NCI-H1694 treated with DMSO at 0.1 percent for 48 hours (cell line): ENCODE measurements around the gene ERLEC1.
A peak's percentile ranks its signal among the peaks of the same experiment; 100 is the strongest.
"Not testable (repeated sequence)": the region's sequence is repeated elsewhere in the genome, so short reads cannot be mapped to it uniquely, and the experiment has no call there.

Experiments
- DNase-seq: peaks from one replicate; lab custom pipeline; 2025; lab: John Stamatoyannopoulos, UW

ERLEC1 gene

DNA sequence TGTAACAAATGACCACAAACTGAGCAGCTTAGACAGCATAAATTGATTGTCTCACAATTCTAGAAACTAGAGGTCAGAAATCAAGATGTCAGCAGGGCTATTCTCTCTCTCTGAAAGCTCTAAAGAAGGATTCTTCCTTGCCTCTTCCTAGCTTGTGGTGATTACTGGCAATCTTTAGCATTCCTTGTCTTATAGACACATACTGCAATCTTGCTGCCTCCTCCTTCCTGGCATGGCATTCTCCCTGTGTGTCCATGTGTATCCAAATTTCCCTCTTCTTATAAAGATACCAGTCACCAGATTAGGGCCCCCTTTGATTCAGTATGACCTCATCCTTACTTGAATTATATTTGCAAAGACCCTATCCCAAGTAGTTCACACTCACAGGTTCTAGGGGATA, 2.4 kb upstream of the ERLEC1 start:
- DNase-seq = no peak

DNA sequence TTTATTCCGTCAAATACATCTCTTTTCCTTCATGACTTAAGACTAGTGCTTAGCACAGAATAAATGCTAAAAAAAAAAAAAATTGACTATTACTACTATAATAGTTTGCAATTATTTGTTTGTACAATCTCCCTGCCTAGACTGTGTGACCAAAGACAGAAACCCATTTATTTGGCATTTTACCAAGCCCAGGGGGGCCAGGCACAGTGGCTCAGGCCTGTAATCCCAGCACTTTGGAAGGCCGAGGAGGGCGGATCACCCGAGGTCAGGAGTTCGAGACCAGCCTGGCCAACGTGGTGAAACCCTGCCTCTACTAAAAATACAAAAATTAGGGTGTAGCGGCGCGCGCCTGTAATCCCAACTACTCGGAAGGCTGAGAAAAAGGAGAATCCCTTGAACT, 1.5 kb upstream of the ERLEC1 start:
- DNase-seq = no peak

DNA sequence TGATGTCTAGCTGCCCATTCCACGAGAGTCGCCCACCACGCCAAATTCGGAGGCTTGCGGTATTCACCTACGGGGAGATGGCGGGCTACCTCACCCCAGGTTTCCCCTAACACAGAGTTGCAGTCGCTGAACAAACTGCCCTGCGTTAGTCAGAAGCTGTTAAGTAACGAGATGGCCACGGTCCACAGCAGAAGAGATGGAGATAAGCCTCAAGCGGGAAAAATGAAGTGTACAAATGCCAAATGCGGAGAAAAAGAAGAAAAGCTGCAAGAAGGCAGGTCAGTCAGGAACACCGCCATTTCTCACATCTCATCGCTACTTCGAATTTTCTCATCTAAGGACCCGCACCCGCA, 516 bp upstream of the ERLEC1 start:
- DNase-seq = peak; percentile 43

DNA sequence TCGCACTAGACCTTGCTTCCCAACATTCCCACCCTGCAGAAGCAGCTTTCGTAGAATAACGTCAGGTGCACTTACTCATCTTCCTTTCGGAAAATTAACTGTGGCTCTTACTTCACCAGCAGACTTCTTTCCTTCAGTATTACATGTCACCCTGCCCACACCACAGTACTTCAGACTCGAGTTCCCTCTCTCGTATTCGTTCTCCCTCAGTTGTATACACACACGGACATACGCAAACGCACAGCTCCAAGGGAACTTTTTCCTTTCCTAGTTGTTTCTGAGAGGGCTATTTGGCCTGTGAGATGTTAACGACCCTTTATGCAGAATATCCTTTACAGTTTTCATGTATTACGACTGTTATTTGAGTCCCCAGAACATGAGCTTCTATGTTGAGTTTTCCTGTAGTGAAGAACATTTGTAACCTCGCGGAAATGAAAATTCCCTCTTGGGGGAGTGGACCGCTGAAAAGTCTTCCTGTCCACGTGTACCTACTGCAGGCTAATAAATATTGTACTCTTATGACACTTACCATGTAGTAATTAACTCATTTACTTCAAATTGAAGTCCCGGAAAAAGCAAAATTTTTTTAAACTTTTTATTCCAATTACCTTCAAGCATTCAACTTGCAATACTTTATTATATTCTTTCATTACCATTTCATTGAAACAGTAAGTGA, 908 bp downstream of the ERLEC1 start:
- DNase-seq = no peak

DNA sequence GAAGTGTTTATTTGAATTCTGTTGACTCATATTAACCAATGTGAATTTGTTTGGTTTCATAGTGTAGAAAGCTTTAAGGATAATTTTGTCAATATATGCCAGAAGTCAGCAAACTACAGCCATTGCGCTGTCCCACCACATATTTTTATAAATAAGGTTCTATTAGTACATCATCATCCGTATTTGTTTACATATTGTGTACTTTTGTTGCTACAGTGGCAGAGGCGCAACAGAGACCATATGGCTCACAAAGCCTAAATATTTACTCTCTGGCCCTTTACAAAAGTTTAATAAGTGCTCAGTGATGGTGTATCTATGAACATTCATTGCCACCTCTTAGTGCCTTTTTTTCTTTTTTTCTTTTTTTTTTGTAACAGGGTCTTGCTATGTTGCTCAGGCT, 6.4 kb downstream of the ERLEC1 start:
- no peak for DNase-seq

DNA sequence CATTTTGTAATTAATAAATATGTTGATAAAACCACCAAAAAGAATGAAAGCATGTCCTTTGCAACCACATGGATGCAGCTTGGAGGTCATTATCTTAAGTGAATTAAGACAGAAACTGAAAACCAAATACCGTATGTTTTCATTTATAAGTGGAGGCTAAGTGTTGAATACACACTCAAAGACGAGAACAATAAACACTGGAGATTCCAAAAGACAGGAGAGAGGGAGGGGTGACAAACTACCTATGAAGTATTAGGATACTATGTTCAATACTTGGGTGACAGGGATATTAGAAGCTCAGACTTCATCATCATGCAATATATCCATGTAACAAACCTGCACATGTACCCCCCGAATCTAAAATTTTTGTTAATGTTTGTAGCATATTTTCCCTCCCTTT, 7.0 kb downstream of the ERLEC1 start:
- DNase-seq = no peak

DNA sequence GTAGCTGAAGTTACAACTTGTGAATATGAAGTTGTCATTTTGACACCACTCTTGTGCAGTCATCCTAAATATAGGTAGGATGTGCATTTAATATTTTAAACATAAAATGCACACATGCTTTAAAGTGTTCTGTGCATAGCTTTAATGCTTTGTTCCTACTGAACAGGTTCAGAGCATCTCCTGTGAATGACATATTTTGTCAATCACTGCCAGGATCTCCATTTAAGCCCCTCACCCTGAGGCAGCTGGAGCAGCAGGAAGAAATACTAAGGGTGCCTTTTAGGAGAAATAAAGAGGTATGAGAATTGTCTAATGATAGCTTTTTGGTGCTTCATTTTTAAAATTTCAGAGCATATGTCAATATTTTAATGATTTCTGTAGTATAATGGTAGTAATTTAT, 14.7 kb downstream of the ERLEC1 start:
- DNase-seq = no peak

DNA sequence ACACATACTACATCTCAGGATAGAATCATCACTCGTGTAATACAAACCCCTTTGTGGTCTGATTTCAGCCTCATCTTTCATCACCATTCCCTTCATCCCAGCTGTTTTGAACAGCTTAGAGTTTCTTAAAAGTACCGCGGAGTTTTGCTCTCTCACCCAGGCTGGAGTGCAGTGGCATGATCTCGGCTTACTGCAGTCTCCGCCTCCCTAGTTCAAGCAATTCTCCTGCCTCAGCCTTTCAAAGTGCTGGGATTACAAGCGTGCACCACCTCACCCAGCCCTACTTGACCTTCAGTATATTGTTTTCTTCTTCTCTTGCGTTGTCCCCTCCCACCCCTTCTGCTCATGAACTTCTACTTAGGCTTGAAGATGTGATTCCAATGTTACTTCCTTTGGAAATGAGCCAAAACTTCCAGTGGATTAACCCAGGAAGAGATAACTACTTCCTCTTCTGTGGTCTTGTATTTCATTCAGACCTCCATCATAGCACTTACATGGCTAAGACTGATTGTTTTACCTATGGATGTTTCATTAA, 15.8 kb downstream of the ERLEC1 start:
- no peak for DNase-seq

DNA sequence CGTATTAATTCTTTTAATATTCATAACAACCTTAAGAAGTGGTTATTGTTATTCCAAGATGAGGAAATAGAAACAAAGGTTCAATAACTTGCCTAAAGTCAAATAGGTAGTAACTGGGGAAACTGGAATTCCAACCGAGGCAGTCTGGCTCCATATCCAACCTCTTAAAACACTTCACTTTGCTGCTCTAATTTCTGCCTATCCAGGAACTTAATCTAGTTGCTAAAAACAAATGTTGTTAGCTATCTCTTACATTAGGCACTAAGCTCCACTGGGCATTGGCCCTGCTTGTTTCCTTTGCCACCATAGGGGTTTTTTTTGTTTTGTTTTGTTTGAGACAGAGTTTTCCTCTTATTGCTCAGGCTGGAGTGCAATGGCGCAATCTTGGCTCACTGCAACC, 24.8 kb downstream of the ERLEC1 start:
- no peak for DNase-seq

DNA sequence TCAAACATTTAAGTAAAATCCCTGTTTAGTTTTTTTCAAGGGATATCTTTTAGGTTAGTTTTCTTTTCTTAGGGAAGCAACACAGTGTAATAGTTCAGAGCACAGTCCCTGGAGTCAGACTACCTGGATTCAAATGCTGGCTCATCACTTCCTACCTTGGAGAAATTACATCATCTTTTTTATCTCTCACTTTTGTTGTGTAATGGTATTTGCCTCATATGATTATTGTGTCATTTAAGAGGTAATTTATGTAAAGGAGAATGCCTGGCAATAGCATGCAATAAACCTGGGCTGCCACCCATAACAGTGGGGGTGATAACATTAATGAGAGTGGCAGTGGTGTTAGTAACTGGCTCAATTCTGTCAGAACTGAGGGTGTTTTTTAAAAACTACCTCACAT, 26.3 kb downstream of the ERLEC1 start:
- no peak for DNase-seq

DNA sequence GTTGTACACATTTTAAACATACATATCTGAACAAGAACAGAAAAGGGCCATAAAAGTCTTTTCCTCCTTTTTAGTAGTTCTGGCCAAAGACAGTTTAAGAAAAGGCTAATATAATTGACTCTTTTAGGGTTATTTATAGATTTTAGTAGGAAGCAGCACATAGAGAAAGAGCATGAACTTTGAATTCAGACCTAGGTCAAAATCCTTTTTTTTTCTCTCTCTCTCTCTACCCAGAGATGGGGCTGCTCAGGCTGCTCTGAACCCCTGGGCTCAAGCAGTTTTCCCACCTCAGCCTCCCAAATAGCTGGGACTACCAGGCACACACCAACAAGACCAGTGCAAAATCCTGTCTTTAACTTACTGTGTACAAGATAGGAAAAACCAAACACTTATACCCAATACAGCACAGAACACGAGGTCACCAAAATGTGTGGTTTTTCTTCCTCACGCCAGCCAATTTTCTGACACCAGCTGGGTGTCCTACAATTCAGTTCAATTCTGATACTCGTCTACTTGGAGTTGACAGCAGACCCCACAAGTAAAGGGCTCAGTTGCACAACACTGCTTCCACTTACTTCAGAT, 32.1 kb downstream of the ERLEC1 start:
- no peak for DNase-seq

DNA sequence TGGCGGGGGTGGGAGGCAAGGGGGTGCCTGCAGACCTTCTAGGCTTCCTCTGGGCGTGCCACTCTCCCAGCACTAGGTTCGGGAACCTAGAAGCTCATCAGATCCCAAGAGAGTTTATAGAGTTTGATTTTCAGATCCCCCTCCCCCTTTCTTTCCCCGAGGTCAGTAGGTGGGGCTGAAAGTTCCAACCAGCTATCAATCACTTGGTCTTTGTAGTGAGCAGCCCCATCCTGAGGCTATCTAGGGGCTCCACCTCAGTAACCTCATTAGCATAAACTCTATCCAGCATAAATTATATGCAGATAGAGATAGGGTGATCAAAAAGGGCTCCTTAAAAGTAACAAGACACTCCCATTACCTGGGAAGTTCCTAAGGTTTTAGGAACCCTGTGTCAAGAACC, 32.8 kb downstream of the ERLEC1 start:
- no peak for DNase-seq

DNA sequence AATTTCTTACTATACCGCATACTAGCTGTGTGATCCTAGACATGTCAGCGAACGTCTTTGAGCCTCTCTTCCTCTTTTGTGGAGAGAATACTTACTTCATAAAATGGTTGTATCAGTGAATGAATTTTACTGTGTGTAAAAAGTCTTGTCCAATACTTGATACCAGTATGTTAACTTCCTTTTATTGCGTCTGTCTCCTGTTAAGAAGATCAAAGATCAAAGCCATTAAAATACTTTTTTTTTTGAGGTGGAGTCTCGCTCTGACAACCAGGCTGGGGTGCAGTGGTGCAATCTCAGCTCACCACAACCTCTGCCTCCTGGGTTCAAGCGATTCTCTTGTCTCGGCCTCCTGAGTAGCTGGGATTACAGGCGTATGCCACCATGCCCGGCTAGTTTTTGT, 33.2 kb downstream of the ERLEC1 start:
- no peak for DNase-seq

DNA sequence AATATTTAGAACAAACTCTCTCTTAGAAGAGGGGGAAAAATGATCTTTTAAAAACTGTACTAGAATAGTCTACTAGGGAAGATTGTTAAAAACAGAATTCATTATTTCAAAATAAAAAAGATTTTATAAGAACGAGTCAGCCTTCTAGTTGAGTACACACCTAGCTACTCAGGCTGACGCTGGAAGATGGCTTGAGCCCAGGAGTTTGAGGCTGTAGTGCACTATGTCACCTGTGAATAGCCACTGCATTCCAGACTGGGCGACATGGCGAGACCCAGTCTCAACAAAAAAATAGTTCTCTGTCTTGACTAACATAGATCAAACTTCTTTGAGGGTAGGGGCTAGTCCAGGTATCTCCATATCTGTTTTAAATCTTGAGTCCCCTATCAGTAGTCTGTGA, 33.9 kb downstream of the ERLEC1 start:
- no peak for DNase-seq

DNA sequence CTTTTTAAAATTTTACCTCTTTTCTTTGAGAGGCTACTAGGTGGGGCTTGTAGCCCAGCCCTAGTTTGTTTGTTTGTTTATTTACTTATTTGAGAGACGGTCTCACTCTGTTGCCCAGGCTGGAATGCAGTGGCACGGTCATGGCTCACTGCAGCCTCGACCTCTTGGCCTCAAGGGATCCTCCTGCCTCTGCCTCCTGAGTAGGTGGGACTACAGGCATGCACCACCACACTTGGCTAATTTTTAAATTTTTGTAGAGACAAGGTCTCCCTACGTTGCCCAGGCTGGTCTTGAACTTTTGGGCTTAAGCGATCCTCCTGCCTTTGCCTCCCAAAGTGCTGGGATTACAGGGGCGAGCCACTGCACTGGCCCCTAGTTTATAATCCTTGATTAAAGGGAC, 35.0 kb downstream of the ERLEC1 start:
- DNase-seq = no peak

DNA sequence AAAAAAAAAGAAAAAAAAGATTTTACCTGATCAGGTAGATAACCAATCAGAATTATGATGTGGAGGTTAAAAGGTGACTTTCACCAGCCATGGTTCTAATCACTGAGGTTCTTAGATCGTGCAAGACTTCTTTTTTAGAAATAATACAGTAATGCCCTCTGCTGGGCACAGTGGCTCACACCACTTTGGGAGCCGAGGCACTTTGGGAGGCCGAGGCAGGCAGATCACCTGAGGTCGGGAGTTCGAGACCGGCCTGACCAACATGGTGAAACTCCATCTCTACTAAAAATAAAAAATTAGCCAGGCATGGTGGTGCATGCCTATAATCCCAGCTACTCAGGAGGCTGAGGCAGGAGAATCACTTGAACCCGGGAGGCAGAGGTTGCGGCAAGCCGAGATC, 36.8 kb downstream of the ERLEC1 start:
- DNase-seq = not testable (repeated sequence)

DNA sequence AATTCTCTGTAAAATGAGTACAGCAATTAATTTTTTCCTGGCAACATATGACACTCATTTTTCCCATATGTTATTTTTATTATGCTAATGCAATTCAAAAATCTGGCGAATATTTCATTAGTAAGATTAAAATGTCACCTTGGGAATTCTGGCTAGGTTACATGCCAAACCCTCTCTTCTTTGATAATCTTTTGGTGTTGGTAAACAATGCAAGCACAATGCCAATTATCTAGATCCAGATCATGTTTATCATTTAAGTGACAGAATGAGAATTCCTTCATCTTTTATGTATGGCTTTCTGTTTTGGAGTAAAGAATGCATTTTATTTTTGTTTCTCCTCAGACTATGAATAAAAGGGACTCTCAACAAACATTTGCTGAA, 39.2 kb downstream of the ERLEC1 start:
- no peak for DNase-seq

DNA sequence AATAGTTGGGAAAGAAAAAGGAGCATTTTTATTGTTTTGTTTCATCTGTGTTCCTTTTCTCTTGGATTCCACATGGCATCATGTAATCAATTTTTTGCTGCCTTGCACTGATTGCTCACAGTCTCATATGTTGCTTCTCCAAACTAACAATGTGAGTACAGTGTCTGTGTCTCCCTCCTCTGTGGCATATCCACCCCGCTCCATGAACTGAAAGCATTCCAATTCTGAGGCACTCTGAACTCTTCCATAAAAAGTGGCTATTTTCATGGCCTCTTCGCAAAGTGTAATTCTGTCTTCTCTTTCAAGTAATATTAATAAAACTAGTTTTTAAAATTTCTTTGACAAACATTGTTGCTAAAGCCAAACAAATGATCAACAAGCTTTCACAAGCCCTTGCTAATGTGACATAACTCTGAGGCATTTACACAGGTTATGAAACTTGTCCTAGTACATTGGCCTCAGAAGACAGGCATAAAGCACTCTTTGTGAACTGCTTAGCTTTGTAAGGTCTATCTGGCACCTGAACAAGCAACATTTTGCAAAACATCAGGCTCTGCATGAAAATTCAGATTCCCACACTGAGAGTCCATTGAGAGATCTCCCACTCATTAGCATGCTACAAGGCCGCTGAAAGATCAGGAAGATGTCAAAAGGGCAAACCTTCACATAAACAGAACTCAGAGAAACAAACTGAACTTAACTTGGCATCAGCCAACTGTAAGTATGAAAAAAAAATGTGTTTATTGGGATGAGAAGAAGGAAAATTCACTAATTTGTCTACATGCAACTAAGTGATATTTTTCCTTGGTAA, 39.9 kb downstream of the ERLEC1 start:
- DNase-seq = no peak

DNA sequence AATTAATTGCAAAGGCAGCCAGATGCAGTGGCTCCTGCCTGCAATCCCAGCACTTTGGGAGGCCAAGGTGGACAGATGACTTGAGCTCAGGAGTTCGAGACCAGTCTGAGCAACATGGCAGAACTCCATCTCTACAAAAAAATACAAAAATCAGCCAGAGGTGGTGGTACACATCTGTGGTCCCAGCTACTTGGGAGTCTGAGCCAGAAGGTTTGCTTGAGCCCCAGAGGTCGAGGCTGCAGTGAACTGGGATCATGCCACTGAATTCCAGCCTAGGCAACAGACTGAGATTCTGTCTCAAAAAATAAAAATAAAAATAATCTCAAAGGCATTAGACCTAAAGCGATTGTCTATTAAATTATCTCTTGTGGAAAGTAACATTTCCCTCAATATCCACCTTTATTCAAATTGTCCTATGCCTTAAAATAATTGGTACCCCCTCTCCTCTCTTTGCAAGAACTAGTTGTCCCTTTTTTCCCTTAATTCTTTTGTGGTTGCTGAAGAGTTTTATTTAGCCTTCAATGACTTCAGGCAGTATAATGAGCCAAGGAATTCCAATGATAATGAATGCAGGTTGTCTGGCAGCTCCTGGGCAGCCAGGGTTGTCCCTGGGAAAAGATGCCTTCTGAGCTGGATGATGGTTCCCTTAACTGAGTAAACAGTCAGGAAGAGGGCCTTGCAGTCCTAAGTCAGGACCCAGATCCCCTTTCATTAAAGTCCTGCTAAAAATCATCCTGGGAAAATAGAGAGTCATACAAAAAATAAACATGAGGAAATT, 40.7 kb downstream of the ERLEC1 start:
- no peak for DNase-seq

DNA sequence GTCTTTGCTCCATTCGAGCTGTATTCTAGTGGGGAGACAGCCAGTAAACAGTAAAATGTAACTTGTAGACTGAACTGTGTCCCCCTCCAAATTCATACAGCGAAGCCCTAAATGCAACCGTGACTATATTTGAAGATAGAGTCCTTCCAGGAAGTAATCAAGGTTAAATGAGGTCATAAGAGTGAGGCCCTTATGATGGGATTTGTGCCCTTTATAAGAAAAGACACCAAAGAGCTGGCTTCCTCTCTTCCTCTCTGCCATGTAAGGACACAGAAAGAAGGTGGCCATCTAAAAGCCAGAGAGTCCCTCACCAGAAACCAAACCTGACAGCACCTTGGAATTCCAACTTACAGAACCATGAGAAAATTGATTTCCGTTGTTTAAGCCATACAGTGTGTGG, 41.5 kb downstream of the ERLEC1 start:
- DNase-seq = no peak

DNA sequence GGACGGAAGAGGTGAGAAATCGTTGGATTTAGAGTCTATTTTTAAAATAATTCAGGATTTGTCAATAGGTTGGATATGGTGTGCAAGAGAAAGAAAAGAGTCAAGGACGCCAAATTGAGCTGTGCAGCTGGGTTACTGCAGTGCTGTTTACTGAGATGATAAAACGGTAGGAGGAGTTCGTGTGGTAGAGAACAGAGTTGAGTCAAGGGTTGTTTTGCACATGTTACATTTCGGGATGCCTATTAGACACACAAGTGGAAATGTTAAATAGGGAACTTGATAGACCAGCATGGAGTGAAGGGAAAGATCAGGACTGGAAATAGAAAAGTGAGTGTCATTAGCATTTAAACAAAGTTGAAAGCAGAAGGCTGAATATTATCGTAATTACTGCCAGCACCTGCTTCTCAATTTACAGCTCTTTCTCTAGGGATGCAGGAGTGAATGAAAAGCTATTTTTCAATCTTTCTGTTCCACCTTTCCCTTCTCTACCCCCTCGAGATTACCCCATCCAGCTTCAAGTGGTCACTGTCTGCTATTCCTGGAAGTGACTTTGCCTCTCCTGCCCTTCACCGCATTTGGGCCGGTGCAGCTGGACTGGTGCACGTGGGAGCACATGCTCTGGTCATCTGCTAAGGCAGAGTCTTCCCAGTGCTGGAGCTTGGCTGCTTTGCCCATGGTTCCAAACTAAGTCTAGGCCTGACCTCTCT, 42.6 kb downstream of the ERLEC1 start:
- DNase-seq = no peak

DNA sequence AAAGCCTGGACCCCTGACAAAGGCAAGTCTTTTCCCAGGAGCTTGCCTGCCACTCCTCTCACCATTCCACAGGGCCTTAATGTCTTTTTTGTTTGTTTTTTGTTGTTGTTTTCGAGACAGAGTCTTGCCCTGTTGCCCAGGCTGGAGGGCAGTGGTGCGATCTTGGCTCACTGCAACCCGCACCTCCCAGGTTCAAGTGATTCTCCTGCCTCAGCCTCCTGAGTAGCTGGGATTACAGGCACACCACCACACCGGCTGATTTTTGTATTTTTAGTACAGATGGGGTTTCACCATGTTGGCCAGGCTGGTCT, 43.1 kb downstream of the ERLEC1 start:
- DNase-seq = not testable (repeated sequence)
